HG02588 (cell line): ENCODE data around the gene PRTG.
A peak's percentile ranks its signal among the peaks of the same experiment; 100 is the strongest.
"Not testable (repeated sequence)": the region's sequence is repeated elsewhere in the genome, so short reads cannot be mapped to it uniquely, and the experiment has no call there.

ENCODE experiments used
- ATAC-seq: cut with Tn5 transposase; IDR thresholded peaks from one replicate; pipeline ENCODE4 v1.9.1; 2021; ENCODE audit warnings: mild to moderate bottlenecking, moderate library complexity; ENCODE audit not compliant: unreplicated experiment

Gene PRTG

GRCh38 chr15:55703873-55704301 is 39.1 kb downstream of the PRTG start:
- ATAC-seq: no peak

GRCh38 chr15:55700876-55701275 is 42.1 kb downstream of the PRTG start:
- no peak for ATAC-seq

GRCh38 chr15:55698653-55699052 is 44.3 kb downstream of the PRTG start:
- ATAC-seq: no peak

- ATAC-seq: no peak
Measured at GRCh38 chr15:55696221-55696620, 46.7 kb downstream of the PRTG start.

GRCh38 chr15:55695432-55695831 is 47.5 kb downstream of the PRTG start:
- ATAC-seq: no peak

- peak; percentile 82 for ATAC-seq
Measured at GRCh38 chr15:55694652-55695150, 48.3 kb downstream of the PRTG start.

- ATAC-seq: not testable (repeated sequence)
Measured at GRCh38 chr15:55693116-55693515, 49.8 kb downstream of the PRTG start.

- no peak for ATAC-seq
Measured at GRCh38 chr15:55687792-55688191, 55.2 kb downstream of the PRTG start.

- peak; percentile 82 for ATAC-seq
Measured at GRCh38 chr15:55685286-55685685, 57.7 kb downstream of the PRTG start.

GRCh38 chr15:55683376-55683775 is 59.6 kb downstream of the PRTG start:
- no peak for ATAC-seq

- ATAC-seq: no peak
Measured at GRCh38 chr15:55681631-55682030, 61.3 kb downstream of the PRTG start.

GRCh38 chr15:55676507-55676906 is 66.4 kb downstream of the PRTG start:
- ATAC-seq: no peak

GRCh38 chr15:55673287-55673686 is 69.7 kb downstream of the PRTG start:
- ATAC-seq: no peak

- ATAC-seq: no peak
Measured at GRCh38 chr15:55669270-55669669, 73.7 kb downstream of the PRTG start.

GRCh38 chr15:55665605-55666227 is 77.2 kb downstream of the PRTG start:
- ATAC-seq: no peak

GRCh38 chr15:55661428-55661827 is 81.5 kb downstream of the PRTG start:
- no peak for ATAC-seq

GRCh38 chr15:55660153-55660552 is 82.8 kb downstream of the PRTG start:
- ATAC-seq: no peak

- no peak for ATAC-seq
Measured at GRCh38 chr15:55659481-55659880, 83.5 kb downstream of the PRTG start.

- no peak for ATAC-seq
Measured at GRCh38 chr15:55658886-55659285, 84.1 kb downstream of the PRTG start.

GRCh38 chr15:55654561-55655031 is 88.4 kb downstream of the PRTG start:
- no peak for ATAC-seq

- ATAC-seq: no peak
Measured at GRCh38 chr15:55652909-55653495, 90.0 kb downstream of the PRTG start.

GRCh38 chr15:55652359-55652758 is 90.6 kb downstream of the PRTG start:
- no peak for ATAC-seq

- ATAC-seq: no peak
Measured at GRCh38 chr15:55649058-55649423, 93.9 kb downstream of the PRTG start.
